ENCODE measurements around the gene ENTPD2. TPM values are rescaled to one million over a fixed set of nuclear protein-coding genes. Genes with fewer than 3 reads are reported as not detected.

ENTPD2 gene
- total RNA-seq, 1 experiment from 2014 or later = 4.0 TPM

DNA sequence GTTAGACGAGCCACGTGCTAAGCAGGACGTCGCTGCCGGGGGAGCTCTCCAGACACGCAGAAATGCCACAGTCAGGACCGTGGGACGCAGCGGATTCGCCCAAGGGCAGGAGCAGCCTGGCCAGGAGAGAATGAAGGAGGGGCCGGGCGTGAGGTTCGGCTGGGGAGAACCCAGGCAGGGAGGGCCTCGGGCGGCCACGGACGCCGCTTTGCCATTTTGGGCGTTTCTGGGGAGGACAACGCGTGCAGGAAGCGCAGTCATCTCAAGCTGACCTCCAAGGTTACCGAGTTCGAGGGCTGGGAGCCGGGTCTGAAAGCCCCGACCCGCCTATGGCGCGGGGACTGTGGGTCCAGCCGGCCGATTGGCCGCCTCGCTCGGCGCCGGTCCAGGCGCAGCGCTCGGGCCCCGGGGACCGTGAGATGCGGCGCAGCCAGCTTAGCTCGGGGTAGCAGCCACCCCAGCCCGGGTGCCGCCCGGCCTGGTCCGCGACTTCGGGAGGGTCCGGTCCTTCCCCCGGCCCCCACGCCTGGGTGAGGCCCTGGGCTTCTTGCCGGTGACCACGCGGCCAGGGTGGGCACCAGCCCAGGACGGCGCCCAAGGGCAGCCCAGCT, 32.2 kb upstream of the ENTPD2 start:
- no peak overlapping the region for H2BK5ac ChIP-seq (ENCODE audit: insufficient read length, low read length)
- no peak overlapping the region for H3K4ac ChIP-seq (ENCODE audit: low read depth, low read length)
- H4K20me1 ChIP-seq (ENCODE audit: control insufficient read depth, insufficient read depth, insufficient read length) = no peaks in the 10 kb centered on the region
- H3K23ac ChIP-seq (ENCODE audit: insufficient read length, low read depth, low read length) = no peak overlapping the region
- no peaks in the 10 kb centered on the region for H3K9me3 ChIP-seq (ENCODE audit: control insufficient read depth, low read depth, low read length)
- 0 out of 2 replicates have a peak overlapping the region, but pooled peaks have one; percentile 19 for H3K14ac ChIP-seq (ENCODE audit: insufficient read depth, low read length)
- H4K91ac ChIP-seq (ENCODE audit: insufficient read length, low read depth, low read length) = no peak overlapping the region
- no peak overlapping the region for H3K27ac Mint-ChIP-seq
- peak overlapping the region; percentile 74 to 93 for H3K4me3 Mint-ChIP-seq
- no peak overlapping the region for H4K8ac ChIP-seq (replicated peaks; ENCODE audit: insufficient read length, low read depth, low read length)
- peaks cover 10% of the 10 kb centered on the region for H3K27me3 Mint-ChIP-seq (ENCODE audit: low read depth)
- H3K9ac ChIP-seq (ENCODE audit: extremely low read depth, insufficient read length, low read length) = no peak overlapping the region
- no peak overlapping the region for H2BK12ac ChIP-seq (ENCODE audit: insufficient read length, low read depth, low read length)
- no peak for DNase-seq
- TF ChIP-seq, protein P1, sequence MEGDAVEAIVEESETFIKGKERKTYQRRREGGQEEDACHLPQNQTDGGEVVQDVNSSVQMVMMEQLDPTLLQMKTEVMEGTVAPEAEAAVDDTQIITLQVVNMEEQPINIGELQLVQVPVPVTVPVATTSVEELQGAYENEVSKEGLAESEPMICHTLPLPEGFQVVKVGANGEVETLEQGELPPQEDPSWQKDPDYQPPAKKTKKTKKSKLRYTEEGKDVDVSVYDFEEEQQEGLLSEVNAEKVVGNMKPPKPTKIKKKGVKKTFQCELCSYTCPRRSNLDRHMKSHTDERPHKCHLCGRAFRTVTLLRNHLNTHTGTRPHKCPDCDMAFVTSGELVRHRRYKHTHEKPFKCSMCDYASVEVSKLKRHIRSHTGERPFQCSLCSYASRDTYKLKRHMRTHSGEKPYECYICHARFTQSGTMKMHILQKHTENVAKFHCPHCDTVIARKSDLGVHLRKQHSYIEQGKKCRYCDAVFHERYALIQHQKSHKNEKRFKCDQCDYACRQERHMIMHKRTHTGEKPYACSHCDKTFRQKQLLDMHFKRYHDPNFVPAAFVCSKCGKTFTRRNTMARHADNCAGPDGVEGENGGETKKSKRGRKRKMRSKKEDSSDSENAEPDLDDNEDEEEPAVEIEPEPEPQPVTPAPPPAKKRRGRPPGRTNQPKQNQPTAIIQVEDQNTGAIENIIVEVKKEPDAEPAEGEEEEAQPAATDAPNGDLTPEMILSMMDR (conservative IDR thresholded peaks at IDR 0.05) = no peak
- H2BK20ac ChIP-seq (ENCODE audit: low read depth, low read length, poor library complexity, severe bottlenecking) = no peak overlapping the region
- H3K18ac ChIP-seq (ENCODE audit: insufficient read length, low read depth, low read length) = no peak overlapping the region
- peaks cover 12% of the 10 kb centered on the region for H3K23me2 ChIP-seq (ENCODE audit: insufficient read length, low read depth, low read length, poor library complexity, severe bottlenecking)
- no peak overlapping the region for H3K56ac ChIP-seq (ENCODE audit: insufficient read length, low read depth, low read length)
- peaks cover 0 to 9% (median 4%) of the 10 kb centered on the region in 3 experiments; a peak in 3 of 7 replicates for H3K36me3 Mint-ChIP-seq (ENCODE audit: insufficient read depth in 1 of 3, low read depth in 3 of 3)
- H2BK120ac ChIP-seq (ENCODE audit: low read depth, low read length, poor library complexity, severe bottlenecking) = no peak overlapping the region
- H4K5ac ChIP-seq (ENCODE audit: insufficient read length, low read depth, low read length) = no peak overlapping the region
- H3K4me2 ChIP-seq (ENCODE audit: insufficient read depth, insufficient read length, low read length) = peak overlapping the region; percentile 79
- no peak overlapping the region for H3K27ac ChIP-seq (ENCODE audit: insufficient read length, low read depth, low read length)
- H3K79me1 ChIP-seq (ENCODE audit: insufficient read depth, low read depth, low read length, poor library complexity, severe bottlenecking) = no peaks in the 10 kb centered on the region
- WGBS (ENCODE audit: extremely low coverage, insufficient read length, low lambda C conversion rate) = no CpG with 5 or more reads among the region's 58 CpGs
- H3K4me1 ChIP-seq (ENCODE audit: insufficient read depth, low read length) = no peaks in the 10 kb centered on the region
- no peak overlapping the region for H2AK5ac ChIP-seq (ENCODE audit: insufficient read length, low read length)
- H3K79me2 ChIP-seq (ENCODE audit: insufficient read depth, low read length) = no peaks in the 10 kb centered on the region
- H3K9me3 Mint-ChIP-seq = no peaks in the 10 kb centered on the region
- peaks cover 17 to 21% of the 10 kb centered on the region in 2 experiments for H3K4me1 Mint-ChIP-seq
- no peak overlapping the region for H2AFZ ChIP-seq (ENCODE audit: low read length)
- no peak overlapping the region for H3T11ph ChIP-seq (ENCODE audit: low read length)
- no peak overlapping the region for H2BK15ac ChIP-seq (ENCODE audit: low read depth, low read length)
- no peaks in the 10 kb centered on the region for H3K27me3 ChIP-seq (ENCODE audit: insufficient read depth, low read length)

Data from H9 (cell line).